GM12892 (cell line): ENCODE data around the gene C20orf204.

ENCODE experiments used
- POLR2A ChIP-seq: IDR thresholded peaks from 2 replicates; pipeline ENCODE4 v1.6.1; 2011; ENCODE audit warnings: low read depth, low read length, control low read depth
- POLR2AphosphoS5 ChIP-seq: IDR thresholded peaks from 2 replicates; pipeline ENCODE4 v1.6.1; 2011; ENCODE audit warnings: low read depth, low read length, control low read depth
- TAF1 ChIP-seq: IDR thresholded peaks from 2 replicates; pipeline ENCODE4 v1.6.1; 2011; ENCODE audit warnings: low read depth, mild to moderate bottlenecking, control low read depth, low read length, borderline replicate concordance

DNA sequence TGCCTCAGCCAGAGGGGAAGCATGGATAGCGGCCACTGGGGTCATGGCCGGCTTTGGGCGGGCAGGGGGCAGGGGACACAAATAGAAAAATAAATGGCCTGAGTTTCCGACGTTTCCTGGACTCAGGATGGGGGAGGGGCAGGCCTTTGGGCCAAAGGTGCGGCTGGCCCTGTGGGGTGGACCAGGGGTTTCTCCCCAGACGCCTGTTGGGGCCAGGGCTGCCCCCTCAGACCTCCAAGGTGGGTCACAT, 20.6 kb downstream of the C20orf204 start:
- TF ChIP-seq POLR2A (no peak), POLR2AphosphoS5 (no peak), TAF1 (no peak)
